Superior temporal gyrus (tissue), 1 donor: ENCODE results near the gene POLR3H.

Experiments used
- DNase-seq: peaks from one replicate; pipeline ENCODE4 v3.0.0-alpha.2; 2016; ENCODE audit errors: extremely low spot score

Gene POLR3H

GRCh38 chr22:41516462-41516861 lies 27.8 kb downstream of the POLR3H start:
- no peak for DNase-seq

- peak; percentile 87 for DNase-seq
Observed at GRCh38 chr22:41513391-41513790, 30.9 kb downstream of the POLR3H start.

DNA sequence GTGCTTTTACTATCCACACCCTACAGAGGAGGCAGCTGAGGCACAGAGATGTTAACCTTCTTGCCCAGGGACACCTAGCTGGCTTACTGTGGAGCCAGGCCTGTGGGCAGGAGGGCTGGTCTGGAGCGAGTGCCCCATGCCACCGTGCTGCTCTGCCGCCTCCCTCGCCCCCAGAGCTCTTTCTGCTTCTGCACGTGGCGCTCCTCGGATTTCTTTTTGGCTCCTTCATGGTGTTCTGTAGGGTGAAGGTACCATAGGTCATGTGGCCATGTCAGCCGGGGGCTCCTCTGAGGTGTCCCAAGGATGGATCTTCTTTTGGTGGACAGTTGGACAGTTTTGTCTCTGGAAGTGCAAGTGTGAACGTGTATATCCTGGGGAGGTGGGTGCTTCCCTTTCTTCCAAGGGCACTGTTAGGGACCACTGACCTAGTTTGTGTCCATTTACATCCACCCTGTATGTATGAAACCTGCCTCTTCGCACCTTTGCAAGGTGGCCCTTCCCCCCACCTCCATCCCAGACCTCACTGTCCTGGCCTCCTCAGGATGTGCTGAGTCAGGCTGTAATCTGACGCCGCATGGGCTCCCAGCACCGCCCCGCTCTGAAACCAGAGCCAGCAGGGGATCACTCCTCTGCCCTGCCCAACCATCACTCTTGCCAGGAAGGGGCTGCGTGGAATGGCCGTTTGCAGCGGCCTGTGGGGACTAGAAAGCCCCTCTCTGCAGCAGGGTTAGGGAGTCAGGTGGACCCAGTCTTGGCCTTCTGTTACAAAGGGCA lies 31.7 kb downstream of the POLR3H start:
- no peak for DNase-seq

- no peak for DNase-seq
Observed at GRCh38 chr22:41511521-41511968, 32.7 kb downstream of the POLR3H start.

GRCh38 chr22:41508770-41509170 lies 35.5 kb downstream of the POLR3H start:
- peak; percentile 81 for DNase-seq

DNA sequence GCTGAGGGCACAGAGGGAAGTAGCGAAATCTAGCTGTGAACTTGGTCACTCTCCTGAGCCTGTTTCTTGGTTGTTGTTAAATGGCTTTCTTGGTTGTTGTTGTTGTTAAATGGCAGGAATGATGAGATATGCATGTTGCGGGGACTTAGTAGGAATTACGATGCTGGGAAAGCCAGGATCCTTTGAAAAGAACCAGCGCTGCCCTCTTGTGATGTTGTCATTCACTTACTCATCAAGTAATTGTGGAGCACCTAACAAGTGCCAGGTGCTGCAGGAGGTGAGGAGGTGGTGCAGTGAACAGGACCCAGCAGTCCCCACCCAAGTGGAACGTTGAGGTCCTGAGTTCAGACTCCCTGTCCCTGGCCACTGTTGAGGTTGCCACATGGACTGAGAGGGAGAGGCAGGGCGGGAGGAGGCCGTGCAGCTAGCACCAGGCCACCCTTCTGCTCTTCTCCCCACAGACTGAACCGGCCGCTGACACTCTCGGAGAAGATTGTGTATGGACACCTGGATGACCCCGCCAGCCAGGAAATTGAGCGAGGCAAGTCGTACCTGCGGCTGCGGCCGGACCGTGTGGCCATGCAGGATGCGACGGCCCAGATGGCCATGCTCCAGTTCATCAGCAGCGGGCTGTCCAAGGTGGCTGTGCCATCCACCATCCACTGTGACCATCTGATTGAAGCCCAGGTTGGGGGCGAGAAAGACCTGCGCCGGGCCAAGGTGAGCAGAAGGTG lies 36.8 kb downstream of the POLR3H start:
- DNase-seq = no peak

DNA sequence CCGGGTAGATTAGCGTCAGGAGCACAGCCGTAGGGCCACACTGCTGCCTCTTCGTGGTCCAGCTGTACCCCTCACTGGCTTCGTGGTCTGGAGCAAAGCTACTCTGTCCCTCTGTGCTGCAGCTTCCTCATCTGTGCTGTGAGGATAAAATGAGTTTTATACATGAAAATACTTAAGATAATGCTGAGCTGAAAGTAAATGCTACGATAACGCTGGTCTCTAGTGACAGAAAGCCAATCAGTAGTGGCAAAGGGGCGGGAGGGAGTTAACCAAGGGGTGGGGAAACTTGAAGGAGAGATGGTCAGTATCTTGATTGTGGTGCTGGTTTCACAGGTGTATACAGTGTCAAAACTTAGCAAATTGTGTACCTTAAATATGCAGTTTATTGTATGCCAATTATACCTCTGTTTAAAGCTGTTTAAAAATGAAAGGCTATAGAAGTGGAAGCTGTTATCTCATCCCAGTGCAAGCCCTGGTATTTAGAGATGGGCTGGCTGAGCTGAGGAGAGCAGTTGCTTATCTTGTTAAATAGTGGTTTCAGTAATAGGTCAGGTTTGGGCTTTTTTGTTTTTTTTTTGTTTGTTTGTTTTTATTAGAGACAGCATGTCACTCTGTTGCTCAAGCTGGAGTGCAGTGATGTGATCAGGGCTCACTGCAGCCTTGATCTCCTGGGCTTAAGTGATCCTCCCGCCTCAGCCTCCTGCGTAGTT lies 38.6 kb downstream of the POLR3H start:
- DNase-seq = no peak

DNA sequence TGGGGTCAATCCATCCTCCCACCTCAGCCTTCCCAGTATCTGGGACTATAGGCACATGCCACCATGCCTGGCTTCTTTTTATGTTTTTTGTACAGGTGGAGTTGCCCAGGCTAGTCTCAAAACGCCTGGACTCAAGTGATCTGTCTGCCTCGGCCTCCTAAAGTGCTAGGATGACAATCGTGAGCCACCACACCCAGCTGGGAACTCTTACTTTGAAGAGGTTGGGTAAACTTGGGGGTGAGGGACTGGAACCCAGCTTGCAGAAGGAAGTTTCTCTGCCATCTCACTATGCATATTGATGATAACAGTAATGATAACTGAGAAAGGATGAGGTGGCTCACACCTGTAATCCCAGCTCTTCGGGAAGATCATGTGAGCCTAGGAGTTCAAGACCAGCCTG lies 39.5 kb downstream of the POLR3H start:
- no peak for DNase-seq

GRCh38 chr22:41504397-41504796 lies 39.9 kb downstream of the POLR3H start:
- peak; percentile 66 for DNase-seq

- peak; percentile 63 for DNase-seq
Observed at GRCh38 chr22:41501209-41501608, 43.1 kb downstream of the POLR3H start.

DNA sequence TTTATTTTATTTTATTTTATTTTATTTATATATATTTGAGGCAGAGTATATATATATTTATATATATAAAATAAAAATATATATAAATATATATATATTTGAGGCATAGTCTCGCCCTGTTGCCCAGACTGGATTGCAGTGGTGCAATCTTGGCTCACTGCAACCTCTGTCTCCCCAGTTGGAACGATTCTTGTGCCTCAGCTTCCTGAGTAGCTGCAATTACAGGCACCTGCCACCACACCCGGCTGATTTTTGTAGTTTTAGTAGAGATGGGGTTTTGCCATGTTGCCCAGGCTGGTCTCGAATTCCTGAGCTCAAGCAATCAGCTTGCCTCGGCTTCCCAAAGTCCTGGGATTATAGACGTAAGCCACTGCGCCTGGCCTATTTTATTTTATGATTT lies 44.0 kb downstream of the POLR3H start:
- DNase-seq = no peak

DNA sequence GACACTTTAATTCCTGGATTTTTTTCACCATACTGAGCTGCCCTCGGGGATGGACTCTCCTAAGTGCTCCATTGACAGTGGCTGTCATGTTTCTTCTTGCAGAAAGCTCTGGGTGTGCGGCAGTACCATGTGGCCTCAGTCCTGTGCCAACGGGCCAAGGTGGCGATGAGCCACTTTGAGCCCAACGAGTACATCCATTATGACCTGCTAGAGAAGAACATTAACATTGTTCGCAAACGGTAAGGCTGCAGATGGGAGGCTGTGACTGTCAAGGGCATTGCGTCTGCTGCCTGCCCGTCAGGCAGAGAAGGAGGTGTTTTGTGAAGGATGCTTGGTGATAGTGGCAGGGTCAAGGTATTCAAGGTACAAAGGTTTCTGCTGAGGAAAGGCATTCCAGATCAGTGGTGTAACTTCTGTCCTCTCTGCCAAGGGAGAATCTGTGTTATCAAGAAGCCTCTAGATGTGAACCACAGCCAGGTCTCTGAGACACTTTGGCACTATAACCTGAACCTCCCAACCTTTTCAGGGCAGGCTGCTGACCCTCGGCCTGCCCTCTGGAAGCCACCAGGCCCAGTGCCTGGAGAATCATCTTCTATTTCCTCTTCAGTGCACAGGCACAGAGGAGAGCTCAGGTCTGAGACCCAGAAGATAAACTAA lies 44.5 kb downstream of the POLR3H start:
- no peak for DNase-seq

- no peak for DNase-seq
Observed at GRCh38 chr22:41498303-41498835, 45.9 kb downstream of the POLR3H start.

DNA sequence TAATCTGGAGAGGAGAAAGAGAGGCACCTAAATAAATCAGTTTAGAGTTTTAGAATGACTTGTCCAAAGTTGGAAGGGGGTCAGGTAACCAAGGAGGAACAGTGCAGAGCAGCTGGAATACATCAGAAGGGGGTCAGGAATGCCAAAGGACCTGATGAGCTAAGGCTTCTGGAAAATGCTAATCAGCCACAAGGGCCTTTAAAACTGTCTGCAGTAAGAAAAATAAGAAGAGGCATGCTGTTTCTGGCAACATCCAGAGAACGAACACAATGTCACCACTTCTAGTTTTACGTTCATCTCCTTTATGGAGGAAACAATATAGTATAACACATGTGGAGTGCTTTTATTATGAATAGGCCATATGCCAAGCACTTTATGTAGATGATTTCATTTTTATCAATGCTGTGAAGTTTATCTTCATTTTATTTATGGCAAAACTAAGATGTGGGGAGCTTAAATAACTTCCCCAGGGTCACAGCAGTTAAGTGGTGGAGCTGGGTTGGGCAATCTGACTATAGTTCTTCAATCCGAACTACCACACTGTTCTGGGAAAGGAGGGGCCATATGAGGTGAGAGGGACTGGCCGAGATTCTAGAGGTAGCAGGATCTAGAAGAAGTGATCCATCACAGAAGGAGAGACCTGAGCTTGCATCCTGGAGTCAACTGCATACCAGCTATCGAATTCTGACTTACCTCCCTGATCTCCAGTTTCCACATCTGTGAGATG lies 52.7 kb downstream of the POLR3H start:
- DNase-seq = no peak

- DNase-seq = no peak
Observed at GRCh38 chr22:41488596-41489385, 55.5 kb downstream of the POLR3H start.

- DNase-seq = no peak
Observed at GRCh38 chr22:41488076-41488475, 56.2 kb downstream of the POLR3H start.

- no peak for DNase-seq
Observed at GRCh38 chr22:41487037-41487935, 57.0 kb downstream of the POLR3H start.

DNA sequence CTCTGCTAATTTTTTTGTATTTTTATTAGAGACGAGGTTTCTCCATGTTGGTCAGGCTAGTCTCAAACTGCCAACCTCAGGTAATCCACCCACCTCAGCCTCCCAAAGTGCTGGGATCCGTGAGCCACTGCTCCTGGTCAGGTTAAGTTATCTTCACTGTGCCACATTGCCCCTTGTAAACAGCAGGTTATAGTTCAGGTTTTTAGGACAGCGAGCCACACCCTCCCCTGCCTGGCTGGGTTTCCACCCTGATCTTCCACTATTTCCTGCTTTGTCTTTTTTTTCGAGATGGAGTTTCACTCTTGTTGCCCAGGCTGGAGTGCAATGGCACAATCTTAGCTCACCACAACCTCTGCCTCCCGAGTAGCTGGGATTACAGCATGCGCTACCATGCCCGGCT lies 59.2 kb downstream of the POLR3H start:
- no peak for DNase-seq

DNA sequence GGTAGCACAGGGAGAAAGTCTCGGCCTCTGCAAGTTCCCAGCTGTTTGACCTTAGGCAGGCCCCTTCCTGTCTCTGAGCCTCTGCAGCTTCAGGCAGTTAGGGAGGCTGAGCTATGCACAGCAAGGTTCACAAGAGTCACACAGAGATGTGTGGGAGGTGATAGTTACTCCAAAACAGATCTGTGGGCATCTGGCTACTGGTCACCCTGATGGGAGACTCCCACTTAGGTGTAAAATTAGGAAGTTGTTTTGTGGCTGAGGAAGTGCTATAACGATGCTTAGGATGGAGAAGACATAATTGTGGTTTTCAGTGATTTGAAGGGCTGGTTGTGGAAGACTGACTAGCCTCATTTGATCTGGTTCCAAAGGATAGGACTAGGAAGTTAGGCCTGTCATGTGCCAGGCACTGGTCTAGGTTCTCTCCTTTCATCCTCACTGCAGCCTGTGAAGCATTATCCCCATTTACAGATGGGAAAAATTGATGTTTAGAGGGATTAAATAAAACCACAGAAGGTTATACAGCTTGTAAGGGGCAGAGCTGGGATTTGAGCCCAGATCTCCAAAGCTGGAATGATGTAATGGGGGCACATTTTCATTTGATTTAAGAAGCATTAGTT lies 61.8 kb downstream of the POLR3H start:
- DNase-seq = no peak
